Esophagus muscularis mucosa (tissue), 4 donors: ENCODE results near the gene GLYATL2. TPM values are rescaled to one million over a fixed set of nuclear protein-coding genes. Genes with fewer than 3 reads are reported as not detected.

Source experiments
- DNase-seq: peaks from one replicate; pipeline ENCODE4 v3.0.0-alpha.2; 2017; ENCODE audit errors: extremely low spot score
- H3K27ac ChIP-seq, 4 donors: fragments of 200-600 bp; sonication (generic); replicated peaks in 1 of 4; 1 replicate in 3 of 4; 2 replicates in 1 of 4; pipeline ENCODE4 v1.5.1; 2016 to 2019; ENCODE audit warnings: mild to moderate bottlenecking in 1 of 4
- H3K27me3 ChIP-seq, 4 donors: fragments of 200-600 bp; sonication (generic); one replicate each; pipeline versions ENCODE4 v1.5.1 to v1.6.0; 2016 to 2019
- H3K36me3 ChIP-seq, 4 donors: fragments of 200-600 bp; sonication (generic); one replicate each; pipeline ENCODE4 v1.5.1; 2016 to 2019
- H3K4me1 ChIP-seq, 4 donors: fragments of 200-600 bp; sonication (generic); one replicate each; pipeline ENCODE4 v1.5.1; 2016 to 2019
- H3K4me3 ChIP-seq, 4 donors: fragments of 200-600 bp; sonication (generic); 1 replicate in 2 of 4; 2 replicates in 2 of 4; pipeline ENCODE4 v1.5.1; 2016 to 2019; ENCODE audit warnings: mild to moderate bottlenecking in 4 of 4, moderate library complexity in 1 of 4
- H3K9me3 ChIP-seq, 4 donors: fragments of 200-600 bp; sonication (generic); 1 replicate in 3 of 4; 2 replicates in 1 of 4; pipeline ENCODE4 v1.5.1; 2016 to 2019
- CTCF ChIP-seq, 3 experiments: fragments of 200-600 bp in 2 of 3; fragments of 450-650 bp in 1 of 3; sonication (generic) in 2 of 3; IDR thresholded peaks; one replicate each; pipeline ENCODE4 v1.5.1; 2017 to 2019; ENCODE audit warnings: antibody characterized with exemption in 3 of 3, mild to moderate bottlenecking in 2 of 3, moderate library complexity in 1 of 3
- EP300 ChIP-seq: sonication (generic); formaldehyde crosslinking; IDR thresholded peaks from one replicate; pipeline ENCODE4 v1.6.1; 2017; ENCODE audit warnings: antibody characterized with exemption
- POLR2A ChIP-seq: fragments of 450-650 bp; IDR thresholded peaks from one replicate; pipeline ENCODE4 v1.6.1; 2017; ENCODE audit warnings: antibody characterized with exemption, moderate library complexity, mild to moderate bottlenecking, low read depth
- POLR2AphosphoS5 ChIP-seq, 2 donors: sonication (generic); formaldehyde crosslinking; IDR thresholded peaks; one replicate each; pipeline ENCODE4 v1.6.1; 2017; ENCODE audit warnings: antibody characterized with exemption in 2 of 2
- WGBS: methylation state at CpG from one replicate; pipeline ENCODE4 v1.1.5; 2018; 5-methylcytosine and 5-hydroxymethylcytosine counted together
- intact Hi-C: fragments of 100-400 bp; cut with DNase I; formaldehyde crosslinking; loops from one replicate; pipeline ENCODE4 v1.15.1; 2023
- total RNA-seq, 4 donors: library from RNA; depleted of rRNA; stranded (reverse); fragments of >200 nt; gene quantifications; one replicate each; pipeline versions ENCODE4 v1.1.0 to v1.2.1, GENCODE V29; 2016

Gene GLYATL2
- total RNA-seq, 4 donors from 2014 or later: 0.33 TPM; not detected in 3

GRCh38 chr11:58880625-58881024 is 36.1 kb upstream of the GLYATL2 start:
- no peaks in the 10 kb centered on the region for H3K4me1 ChIP-seq
- H3K9me3 ChIP-seq: peaks cover 0 to 8% (median 0%) of the 10 kb centered on the region in 4 donors
- intact Hi-C loops: no loop called here
- no peaks in the 10 kb centered on the region for H3K36me3 ChIP-seq
- no peaks in the 10 kb centered on the region for H3K27me3 ChIP-seq
- no peak overlapping the region for H3K4me3 ChIP-seq
- 83% methylated on average over 1 of the region's 1 CpG for WGBS
- no peak overlapping the region for H3K27ac ChIP-seq
- no peak for TF ChIP-seq CTCF (IDR thresholded peaks at IDR 0.05)
- DNase-seq: no peak

- TF ChIP-seq CTCF (IDR thresholded peaks at IDR 0.05): no peak
- no peak for TF ChIP-seq EP300
- no peak for TF ChIP-seq POLR2A
- no peak for TF ChIP-seq POLR2AphosphoS5 (IDR thresholded peaks at IDR 0.05)
- Histone ChIP-seq H3K36me3 (no peaks in the 10 kb centered on the region), H3K4me1 (no peaks in the 10 kb centered on the region), H3K4me3 (no peak overlapping the region), H3K27ac (no peak overlapping the region), H3K9me3 (peaks cover 0 to 8% (median 0%) of the 10 kb centered on the region in 4 donors), H3K27me3 (no peaks in the 10 kb centered on the region)
- no peak for DNase-seq
- intact Hi-C loops: no loop called here
Measured at GRCh38 chr11:58880166-58880565, 35.7 kb upstream of the GLYATL2 start.

- no CpG with 5 or more reads among the region's 2 CpGs for WGBS
- intact Hi-C loops: no loop called here
- Histone ChIP-seq H3K4me3 (no peak overlapping the region), H3K27me3 (no peaks in the 10 kb centered on the region), H3K4me1 (no peaks in the 10 kb centered on the region), H3K9me3 (peaks cover 0 to 3% (median 0%) of the 10 kb centered on the region in 4 donors), H3K27ac (no peak overlapping the region), H3K36me3 (no peaks in the 10 kb centered on the region)
- no peak for DNase-seq
- TF ChIP-seq EP300: no peak
- no peak for TF ChIP-seq POLR2A
- TF ChIP-seq POLR2AphosphoS5 (IDR thresholded peaks at IDR 0.05): no peak
- TF ChIP-seq CTCF (IDR thresholded peaks at IDR 0.05): no peak
Measured at GRCh38 chr11:58867556-58867955, 23.1 kb upstream of the GLYATL2 start.

GRCh38 chr11:58866788-58867187 is 22.3 kb upstream of the GLYATL2 start:
- TF ChIP-seq EP300 (no peak), CTCF (IDR thresholded peaks at IDR 0.05) (no peak), POLR2AphosphoS5 (IDR thresholded peaks at IDR 0.05) (no peak), POLR2A (no peak)
- no peak overlapping the region for H3K4me3 ChIP-seq
- no peaks in the 10 kb centered on the region for H3K4me1 ChIP-seq
- peaks cover 0 to 3% (median 0%) of the 10 kb centered on the region in 4 donors for H3K9me3 ChIP-seq
- H3K36me3 ChIP-seq: no peaks in the 10 kb centered on the region
- 100% methylated on average over 1 of the region's 1 CpG for WGBS
- DNase-seq: no peak
- no peak overlapping the region for H3K27ac ChIP-seq
- no peaks in the 10 kb centered on the region for H3K27me3 ChIP-seq
- intact Hi-C loops: no loop called here

GRCh38 chr11:58864335-58864734 is 19.8 kb upstream of the GLYATL2 start:
- Histone ChIP-seq H3K9me3 (peaks cover 0 to 3% (median 0%) of the 10 kb centered on the region in 4 donors), H3K4me3 (no peak overlapping the region), H3K36me3 (no peaks in the 10 kb centered on the region), H3K27ac (no peak overlapping the region), H3K4me1 (no peaks in the 10 kb centered on the region), H3K27me3 (no peaks in the 10 kb centered on the region)
- DNase-seq: no peak
- TF ChIP-seq EP300 (no peak), POLR2A (no peak), POLR2AphosphoS5 (IDR thresholded peaks at IDR 0.05) (no peak), CTCF (IDR thresholded peaks at IDR 0.05) (no peak)
- 0% methylated on average over 1 of the region's 1 CpG for WGBS
- intact Hi-C loops: no loop called here
